ENCODE data around the gene GAS2L2.

DNA sequence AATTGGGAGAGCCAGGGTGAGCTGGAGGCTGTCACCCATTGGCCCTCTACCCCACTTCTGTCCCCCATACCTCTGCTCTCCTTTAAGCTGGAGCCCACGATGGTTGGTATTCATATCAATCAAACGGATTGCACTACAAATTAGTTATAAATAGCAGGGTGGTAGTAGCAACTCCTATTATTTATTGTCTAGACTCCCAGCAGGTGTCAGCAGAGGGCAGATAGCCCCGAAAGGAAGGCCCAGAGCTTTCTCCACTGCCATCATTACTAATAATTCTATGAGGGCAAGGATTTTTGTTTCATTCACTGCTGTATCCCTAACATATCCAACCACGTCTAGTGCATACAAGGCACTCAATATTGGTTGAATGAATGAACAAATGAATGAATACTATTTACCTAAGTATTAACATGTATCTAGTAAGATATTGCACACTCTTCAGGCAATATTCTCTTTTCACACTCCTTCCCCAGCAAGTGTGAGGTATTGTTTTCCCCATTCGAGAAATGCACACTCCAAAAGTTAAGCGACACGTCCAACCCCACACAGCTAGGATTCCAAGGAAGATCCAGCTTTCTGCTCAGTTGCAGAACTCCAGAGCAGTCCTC lies 14.0 kb upstream of the GAS2L2 start:
- TF ChIP-seq, protein P1, sequence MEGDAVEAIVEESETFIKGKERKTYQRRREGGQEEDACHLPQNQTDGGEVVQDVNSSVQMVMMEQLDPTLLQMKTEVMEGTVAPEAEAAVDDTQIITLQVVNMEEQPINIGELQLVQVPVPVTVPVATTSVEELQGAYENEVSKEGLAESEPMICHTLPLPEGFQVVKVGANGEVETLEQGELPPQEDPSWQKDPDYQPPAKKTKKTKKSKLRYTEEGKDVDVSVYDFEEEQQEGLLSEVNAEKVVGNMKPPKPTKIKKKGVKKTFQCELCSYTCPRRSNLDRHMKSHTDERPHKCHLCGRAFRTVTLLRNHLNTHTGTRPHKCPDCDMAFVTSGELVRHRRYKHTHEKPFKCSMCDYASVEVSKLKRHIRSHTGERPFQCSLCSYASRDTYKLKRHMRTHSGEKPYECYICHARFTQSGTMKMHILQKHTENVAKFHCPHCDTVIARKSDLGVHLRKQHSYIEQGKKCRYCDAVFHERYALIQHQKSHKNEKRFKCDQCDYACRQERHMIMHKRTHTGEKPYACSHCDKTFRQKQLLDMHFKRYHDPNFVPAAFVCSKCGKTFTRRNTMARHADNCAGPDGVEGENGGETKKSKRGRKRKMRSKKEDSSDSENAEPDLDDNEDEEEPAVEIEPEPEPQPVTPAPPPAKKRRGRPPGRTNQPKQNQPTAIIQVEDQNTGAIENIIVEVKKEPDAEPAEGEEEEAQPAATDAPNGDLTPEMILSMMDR (IDR thresholded peaks at IDR 0.05), result peak in 5 of 6 experiments; percentile 16 to 86 (median 76)
- no peak for TF ChIP-seq POLR2A (IDR thresholded peaks at IDR 0.05)

Measured in thyroid gland (tissue), 4 donors.